GM10266 (cell line): ENCODE results near the gene PRIMA1.

Experiments used
- DNase-seq: peaks from one replicate; pipeline ENCODE4 v3.0.0; 2012; ENCODE audit errors: extremely low spot score
- CTCF ChIP-seq: IDR thresholded peaks from 2 replicates; pipeline ENCODE4 v1.5.1; 2012; ENCODE audit warnings: mild to moderate bottlenecking, low read depth; ENCODE audit not compliant: control insufficient read depth, insufficient read depth; ENCODE audit errors: missing control alignments

PRIMA1 gene

GRCh38 chr14:93775744-93776143 is 12.5 kb downstream of the PRIMA1 start:
- DNase-seq, result no peak
- no peak for TF ChIP-seq CTCF

GRCh38 chr14:93775158-93775557 is 13.1 kb downstream of the PRIMA1 start:
- no peak for DNase-seq

GRCh38 chr14:93772263-93772662 is 16.0 kb downstream of the PRIMA1 start:
- no peak for DNase-seq
- no peak for TF ChIP-seq CTCF

More at GRCh38 chr14:93775158-93775557, 13.1 kb downstream of the PRIMA1 start:
- no peak for TF ChIP-seq CTCF

- DNase-seq, result no peak
- TF ChIP-seq CTCF, result no peak
These were observed 22.3 kb downstream of the PRIMA1 start for GRCh38 chr14:93765970-93766369.

GRCh38 chr14:93765155-93765554 is 23.1 kb downstream of the PRIMA1 start:
- DNase-seq, result no peak
- no peak for TF ChIP-seq CTCF

GRCh38 chr14:93764211-93764659 is 24.1 kb downstream of the PRIMA1 start:
- no peak for DNase-seq
- no peak for TF ChIP-seq CTCF

GRCh38 chr14:93759719-93760307 is 28.5 kb downstream of the PRIMA1 start:
- TF ChIP-seq CTCF, result no peak
- DNase-seq, result no peak
